K562 (cell line): ENCODE measurements around the gene ROR2. TPM values are rescaled to one million over a fixed set of nuclear protein-coding genes. Genes with fewer than 3 reads are reported as not detected.

Source experiments
- ATAC-seq: fragments of 200-7000 bp; cut with Tn5 transposase; 3 replicates; pipeline ENCODE4 v1.9.1; 2020; ENCODE audit warnings: moderate library complexity
- BruUV-seq: library from RNA; stranded (reverse); fragments of 400-500 nt; replicated peaks from 2 replicates; lab custom pipeline; 2021; lab: Mats Ljungman, UMichigan
- CTCF ChIA-PET: fragments of 300-600 bp; formaldehyde crosslinking; extraction: SDS; loops from one replicate; lab custom pipeline; 2021; ENCODE audit warnings: low intra/inter-chr PET ratio; lab: Yijun Ruan, JAX
- POLR2A ChIA-PET: fragments of 300-600, 350-650 bp; sonication (Branson Sonifier 250); formaldehyde crosslinking; extraction: SDS; loops from one replicate; lab custom pipeline; 2021; ENCODE audit warnings: antibody characterized with exemption, inconsistent platforms; lab: Yijun Ruan, JAX
- DNase-seq, 4 experiments: peaks; one replicate each; pipeline versions ENCODE4 v3.0.0 to v3.0.0-alpha.2; 2011 to 2018; ENCODE audit warnings: low spot score in 3 of 4, mixed read lengths in 3 of 4; ENCODE audit errors: extremely low read depth in 1 of 4
- FAIRE-seq: peaks from 2 replicates; lab custom pipeline; 2011; peaks lifted over from hg19 to GRCh38; lab: Jason Lieb, UNC
- H2AFZ ChIP-seq: 2 replicates; pipeline ENCODE4 v1.6.0; 2011; ENCODE audit warnings: low read depth, low read length, control low read depth, inconsistent platforms
- H3K27ac ChIP-seq: fragments of 200-600 bp; 3 replicates; pipeline ENCODE4 v1.8.0; 2011; ENCODE audit warnings: low read depth, mild to moderate bottlenecking, control low read depth, inconsistent platforms, low read length, moderate library complexity, mixed read lengths; ENCODE audit errors: extremely low read depth
- H3K27me3 ChIP-seq, 2 experiments: fragments of 300-600 bp in 1 of 2; 2 replicates in 1 of 2; 3 replicates in 1 of 2; pipeline versions ENCODE4 v1.6.0 to v1.8.0; 2011; ENCODE audit warnings: inconsistent platforms in 2 of 2, low read length in 2 of 2, mild to moderate bottlenecking in 1 of 2, mixed read lengths in 1 of 2, moderate library complexity in 1 of 2; ENCODE audit not compliant: control insufficient read depth in 2 of 2, insufficient read depth in 2 of 2
- H3K36me3 ChIP-seq: fragments of 300-600 bp; 3 replicates; pipeline ENCODE4 v1.8.0; 2011; ENCODE audit warnings: mild to moderate bottlenecking, low read length, inconsistent platforms; ENCODE audit not compliant: control insufficient read depth, insufficient read depth
- H3K4me1 ChIP-seq, 2 experiments: fragments of 200-600 bp in 1 of 2; replicated peaks in 1 of 2; 2 replicates in 1 of 2; 3 replicates in 1 of 2; pipeline versions ENCODE4 v1.5.1 to v1.8.0; 2011; ENCODE audit warnings: inconsistent platforms in 2 of 2, low read length in 2 of 2, mild to moderate bottlenecking in 1 of 2, mixed read lengths in 1 of 2, moderate library complexity in 1 of 2; ENCODE audit not compliant: control insufficient read depth in 2 of 2, insufficient read depth in 2 of 2
- H3K4me2 ChIP-seq: 2 replicates; pipeline ENCODE4 v1.6.1; 2011; ENCODE audit warnings: low read length, control low read depth, inconsistent platforms, mixed read lengths; ENCODE audit not compliant: insufficient read depth
- H3K4me3 ChIP-seq: fragments of 200-600 bp; sonication (generic), shearing (Covaris generic); 2 replicates; pipeline ENCODE4 v1.5.1; 2016; ENCODE audit warnings: control low read depth, inconsistent platforms
- H3K79me2 ChIP-seq: fragments of 200-600 bp; 3 replicates; pipeline ENCODE4 v1.8.0; 2011; ENCODE audit warnings: low read length, inconsistent platforms; ENCODE audit not compliant: control insufficient read depth, insufficient read depth
- H3K9ac ChIP-seq, 2 experiments: 2 replicates each; pipeline versions ENCODE4 v1.6.0 to v1.6.1; 2011; ENCODE audit warnings: low read depth in 2 of 2, low read length in 2 of 2, control low read depth in 1 of 2, inconsistent platforms in 1 of 2, mild to moderate bottlenecking in 1 of 2, mixed read lengths in 1 of 2; ENCODE audit not compliant: insufficient read depth in 1 of 2
- H3K9me1 ChIP-seq: one replicate; pipeline ENCODE4 v1.6.0; 2011; ENCODE audit warnings: inconsistent platforms, mild to moderate bottlenecking, low read length, moderate library complexity; ENCODE audit not compliant: control insufficient read depth, insufficient read depth
- H3K9me3 ChIP-seq: replicated peaks from 2 replicates; pipeline ENCODE4 v1.5.1; 2011; ENCODE audit warnings: low read depth, low read length, inconsistent platforms; ENCODE audit not compliant: control insufficient read depth, insufficient read depth
- H4K20me1 ChIP-seq: replicated peaks from 2 replicates; pipeline ENCODE4 v1.6.1; 2011; ENCODE audit warnings: low read length, inconsistent platforms, mixed read lengths; ENCODE audit not compliant: control insufficient read depth, insufficient read depth
- CCNT2 ChIP-seq: IDR thresholded peaks from 2 replicates; pipeline ENCODE4 v1.6.1; 2011; ENCODE audit warnings: borderline replicate concordance, low read depth, mild to moderate bottlenecking, moderate library complexity, mixed read lengths, low read length; ENCODE audit not compliant: insufficient read length; ENCODE audit errors: extremely low read depth
- HNRNPK ChIP-seq: fragments of 200-400 bp; formaldehyde crosslinking; IDR thresholded peaks from one replicate; pipeline ENCODE4 v1.6.1; 2018; ENCODE audit warnings: mild to moderate bottlenecking, low read depth, low read length; ENCODE audit not compliant: poor library complexity, severe bottlenecking
- RAD21 ChIP-seq, 2 experiments: fragments of 250-450 bp in 1 of 2; fragments of 450-650 bp in 1 of 2; sonication (Bioruptor Pico) in 1 of 2; formaldehyde crosslinking in 1 of 2; IDR thresholded peaks in 1 of 2; conservative IDR thresholded peaks in 1 of 2; 2 replicates each; pipeline versions ENCODE4 v1.4.0 to v1.8.0; 2020 to 2022; ENCODE audit warnings: mild to moderate bottlenecking in 2 of 2, moderate library complexity in 1 of 2
- RB1 ChIP-seq: fragments of 450-650 bp; IDR thresholded peaks from 2 replicates; pipeline ENCODE4 v1.6.1; 2017; ENCODE audit warnings: low read depth, mild to moderate bottlenecking
- STAG1 ChIP-seq: sonication (generic); formaldehyde crosslinking; IDR thresholded peaks from 2 replicates; pipeline ENCODE4 v1.5.0; 2020; ENCODE audit warnings: missing genetic modification reagents, borderline replicate concordance
- TCF7L2 ChIP-seq: fragments of 150-350 bp; IDR thresholded peaks from 2 replicates; pipeline ENCODE4 v1.6.1; 2016; ENCODE audit warnings: low read depth, mild to moderate bottlenecking, low read length, moderate library complexity
- ZNF174 ChIP-seq: fragments of 250-450 bp; sonication (Bioruptor Pico); IDR thresholded peaks from 2 replicates; pipeline ENCODE4 v1.4.0; 2020; ENCODE audit warnings: mild to moderate bottlenecking
- ZNF57 ChIP-seq: fragments of 450-650 bp; formaldehyde crosslinking; IDR thresholded peaks from 2 replicates; pipeline ENCODE4 v1.4.0; 2020; ENCODE audit warnings: mild to moderate bottlenecking, moderate library complexity
- ZNF586 ChIP-seq: fragments of 450-650 bp; formaldehyde crosslinking; conservative IDR thresholded peaks from 2 replicates; pipeline ENCODE4 v1.4.0; 2020; ENCODE audit warnings: mild to moderate bottlenecking, moderate library complexity
- WGBS: fragments of 100-300 bp; shearing (Covaris generic); methylation state at CpG from one replicate; pipeline ENCODE4 v1.1.6; 2016; ENCODE audit warnings: low coverage, mixed read lengths; ENCODE audit not compliant: insufficient coverage; ENCODE audit errors: missing lambda C conversion rate; 5-methylcytosine and 5-hydroxymethylcytosine counted together
- in situ Hi-C: fragments of 300-500 bp; cut with MboI; formaldehyde crosslinking; loops from 4 replicates; pipeline ENCODE4 v1.15.0; 2018; ENCODE audit warnings: inconsistent platforms, mixed read lengths
- intact Hi-C: fragments of 100-400 bp; cut with micrococcal nuclease; formaldehyde crosslinking; loops from 2 replicates; pipeline ENCODE4 v1.14.2; 2022
- polyA plus RNA-seq, 8 experiments: library from polyadenylated mRNA; depleted of rRNA in 4 of 8; stranded (reverse) in 5 of 8; unstranded in 3 of 8; fragments of >200 nt; fragmentation: Nextera tagmentation in 2 of 8; fragmentation: Illumina TruSeq in 1 of 8; extraction: Ambion mirVana in 2 of 8; extraction: Trizol in 1 of 8; gene quantifications; 2 replicates each; pipeline versions ENCODE4 v1.2.1 to v1.2.3, GENCODE V29; 2011 to 2014; ENCODE audit warnings: inconsistent platforms in 1 of 8, missing spikeins in 1 of 8
- total RNA-seq, 7 experiments: library from RNA; depleted of rRNA in 6 of 7; stranded (reverse); fragments of >200 nt in 6 of 7; fragmentation: Illumina TruSeq in 2 of 7; extraction: Trizol in 2 of 7; gene quantifications; 2 replicates each; pipeline versions ENCODE4 v1.2.1 to v1.2.3, GENCODE V29; 2011 to 2021; ENCODE audit warnings: low replicate concordance in 1 of 7
- TF ChIP-seq, protein P1 (sequence below): fragments of 250-450 bp; sonication (Bioruptor Pico); IDR thresholded peaks from 2 replicates; pipeline ENCODE4 v1.5.0; 2021; ENCODE audit warnings: mild to moderate bottlenecking, borderline replicate concordance
- TF ChIP-seq, protein P2 (sequence below): IDR thresholded peaks from 2 replicates; pipeline ENCODE4 v1.6.1; 2012; ENCODE audit warnings: low read depth, low read length, improper control_type of control experiment, borderline replicate concordance
- TF ChIP-seq, protein P3 (sequence below): fragments of 250-450 bp; sonication (Bioruptor Pico); IDR thresholded peaks from 2 replicates; pipeline ENCODE4 v1.4.0; 2020; ENCODE audit warnings: mild to moderate bottlenecking, moderate library complexity

The ROR2 gene
- total and polyA plus RNA-seq, 9 of the 15 experiments (the other 6 are each of a cell fraction or from before 2014, with no cell fraction given), result 5.6 to 33.8 (median 15.3) TPM

DNA sequence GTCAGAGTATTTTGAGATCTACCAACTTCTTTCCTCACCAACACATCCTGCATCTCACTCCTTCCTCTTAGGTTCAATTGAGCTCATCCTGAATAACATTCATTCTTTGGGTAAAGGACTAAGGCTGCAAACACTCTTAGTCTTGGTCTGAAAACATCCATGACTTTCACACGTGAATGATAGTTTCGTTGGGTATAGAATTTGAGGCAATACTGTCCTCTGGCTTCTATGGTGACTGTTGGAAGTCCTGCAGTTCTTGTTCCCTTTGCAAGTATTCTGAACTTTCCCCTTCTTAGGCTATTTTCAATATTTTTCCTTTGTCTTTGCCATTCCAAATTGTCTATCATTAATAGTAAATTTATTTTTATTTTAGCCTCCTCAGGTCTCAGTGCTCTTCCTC, 185.4 kb downstream of the ROR2 start (continued):
- TF ChIP-seq HNRNPK, result no peak
- no peak for TF ChIP-seq CCNT2
- no peak for TF ChIP-seq STAG1 (CRISPR knock-in tag)
- TF ChIP-seq, protein P1, sequence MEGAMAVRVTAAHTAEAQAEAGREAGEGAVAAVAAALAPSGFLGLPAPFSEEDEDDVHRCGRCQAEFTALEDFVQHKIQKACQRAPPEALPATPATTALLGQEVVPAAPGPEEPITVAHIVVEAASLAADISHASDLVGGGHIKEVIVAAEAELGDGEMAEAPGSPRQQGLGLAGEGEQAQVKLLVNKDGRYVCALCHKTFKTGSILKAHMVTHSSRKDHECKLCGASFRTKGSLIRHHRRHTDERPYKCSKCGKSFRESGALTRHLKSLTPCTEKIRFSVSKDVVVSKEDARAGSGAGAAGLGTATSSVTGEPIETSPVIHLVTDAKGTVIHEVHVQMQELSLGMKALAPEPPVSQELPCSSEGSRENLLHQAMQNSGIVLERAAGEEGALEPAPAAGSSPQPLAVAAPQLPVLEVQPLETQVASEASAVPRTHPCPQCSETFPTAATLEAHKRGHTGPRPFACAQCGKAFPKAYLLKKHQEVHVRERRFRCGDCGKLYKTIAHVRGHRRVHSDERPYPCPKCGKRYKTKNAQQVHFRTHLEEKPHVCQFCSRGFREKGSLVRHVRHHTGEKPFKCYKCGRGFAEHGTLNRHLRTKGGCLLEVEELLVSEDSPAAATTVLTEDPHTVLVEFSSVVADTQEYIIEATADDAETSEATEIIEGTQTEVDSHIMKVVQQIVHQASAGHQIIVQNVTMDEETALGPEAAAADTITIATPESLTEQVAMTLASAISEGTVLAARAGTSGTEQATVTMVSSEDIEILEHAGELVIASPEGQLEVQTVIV (CRISPR knock-in tag), result no peak
- TF ChIP-seq, all 486 proteins: peak for 2

DNA sequence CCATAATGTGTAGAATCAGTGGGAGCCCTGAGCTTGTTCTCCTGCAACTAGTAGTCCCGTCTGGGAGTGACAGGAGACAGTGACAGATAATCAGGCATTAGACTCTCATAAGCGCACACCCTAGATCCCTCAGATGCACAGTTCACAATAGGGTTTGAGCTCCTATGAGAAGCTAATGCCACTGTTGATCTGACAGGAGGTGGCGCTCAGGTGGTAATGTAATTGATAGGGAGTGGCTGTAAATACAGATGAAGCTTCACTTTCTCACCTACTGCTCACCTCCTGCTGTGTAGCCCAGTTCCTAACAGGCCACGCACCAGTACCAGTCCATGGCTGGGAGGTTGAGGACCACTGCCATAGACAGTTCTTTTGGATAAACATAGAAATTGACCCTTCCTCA, 188.7 kb downstream of the ROR2 start:
- intact Hi-C loops, result no loop called here

More for the DNA sequence above, 188.7 kb downstream of the ROR2 start:
- Histone ChIP-seq H3K27ac (no peak overlapping the region), H3K79me2 (peaks cover 6% of the 10 kb centered on the region; the same call in 2 of the 3 replicates), H2AFZ (no peak overlapping the region), H3K9ac (no peak overlapping the region), H3K4me2 (no peak overlapping the region), H3K36me3 (peaks cover 15% of the 10 kb centered on the region; the same call in 2 of the 3 replicates), H3K9me1 (no peaks in the 10 kb centered on the region), H3K4me1 (peaks cover 3 to 4% of the 10 kb centered on the region in 2 experiments; a peak in 4 of 5 replicates)
- POLR2A ChIA-PET, result no interaction called here
- CTCF ChIA-PET, result no interaction called here
- in situ Hi-C loops, result loop anchor here (10.0 kb wide), 1 partner anchor 193 kb away; the partner anchor contains the start of gene ROR2
- TF ChIP-seq, protein P2, sequence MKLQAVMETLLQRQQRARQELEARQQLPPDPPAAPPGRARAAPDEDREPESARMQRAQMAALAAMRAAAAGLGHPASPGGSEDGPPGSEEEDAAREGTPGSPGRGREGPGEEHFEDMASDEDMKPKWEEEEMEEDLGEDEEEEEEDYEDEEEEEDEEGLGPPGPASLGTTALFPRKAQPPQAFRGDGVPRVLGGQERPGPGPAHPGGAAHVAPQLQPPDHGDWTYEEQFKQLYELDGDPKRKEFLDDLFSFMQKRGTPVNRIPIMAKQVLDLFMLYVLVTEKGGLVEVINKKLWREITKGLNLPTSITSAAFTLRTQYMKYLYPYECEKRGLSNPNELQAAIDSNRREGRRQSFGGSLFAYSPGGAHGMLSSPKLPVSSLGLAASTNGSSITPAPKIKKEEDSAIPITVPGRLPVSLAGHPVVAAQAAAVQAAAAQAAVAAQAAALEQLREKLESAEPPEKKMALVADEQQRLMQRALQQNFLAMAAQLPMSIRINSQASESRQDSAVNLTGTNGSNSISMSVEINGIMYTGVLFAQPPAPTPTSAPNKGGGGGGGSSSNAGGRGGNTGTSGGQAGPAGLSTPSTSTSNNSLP, result no peak
- TF ChIP-seq ZNF57, result no peak
- TF ChIP-seq, protein P3, sequence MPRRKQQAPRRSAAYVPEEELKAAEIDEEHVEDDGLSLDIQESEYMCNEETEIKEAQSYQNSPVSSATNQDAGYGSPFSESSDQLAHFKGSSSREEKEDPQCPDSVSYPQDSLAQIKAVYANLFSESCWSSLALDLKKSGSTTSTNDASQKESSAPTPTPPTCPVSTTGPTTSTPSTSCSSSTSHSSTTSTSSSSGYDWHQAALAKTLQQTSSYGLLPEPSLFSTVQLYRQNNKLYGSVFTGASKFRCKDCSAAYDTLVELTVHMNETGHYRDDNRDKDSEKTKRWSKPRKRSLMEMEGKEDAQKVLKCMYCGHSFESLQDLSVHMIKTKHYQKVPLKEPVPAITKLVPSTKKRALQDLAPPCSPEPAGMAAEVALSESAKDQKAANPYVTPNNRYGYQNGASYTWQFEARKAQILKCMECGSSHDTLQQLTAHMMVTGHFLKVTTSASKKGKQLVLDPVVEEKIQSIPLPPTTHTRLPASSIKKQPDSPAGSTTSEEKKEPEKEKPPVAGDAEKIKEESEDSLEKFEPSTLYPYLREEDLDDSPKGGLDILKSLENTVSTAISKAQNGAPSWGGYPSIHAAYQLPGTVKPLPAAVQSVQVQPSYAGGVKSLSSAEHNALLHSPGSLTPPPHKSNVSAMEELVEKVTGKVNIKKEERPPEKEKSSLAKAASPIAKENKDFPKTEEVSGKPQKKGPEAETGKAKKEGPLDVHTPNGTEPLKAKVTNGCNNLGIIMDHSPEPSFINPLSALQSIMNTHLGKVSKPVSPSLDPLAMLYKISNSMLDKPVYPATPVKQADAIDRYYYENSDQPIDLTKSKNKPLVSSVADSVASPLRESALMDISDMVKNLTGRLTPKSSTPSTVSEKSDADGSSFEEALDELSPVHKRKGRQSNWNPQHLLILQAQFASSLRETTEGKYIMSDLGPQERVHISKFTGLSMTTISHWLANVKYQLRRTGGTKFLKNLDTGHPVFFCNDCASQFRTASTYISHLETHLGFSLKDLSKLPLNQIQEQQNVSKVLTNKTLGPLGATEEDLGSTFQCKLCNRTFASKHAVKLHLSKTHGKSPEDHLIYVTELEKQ, result no peak
- no peak for TF ChIP-seq ZNF174 (CRISPR knock-in tag)
- no peak for TF ChIP-seq RB1
- 0 out of 4 replicates have a peak, but pooled peaks of 1 of the 2 experiments have one; percentile 14 for TF ChIP-seq RAD21 (CRISPR knock-in tag; conservative IDR thresholded peaks at IDR 0.05 in 1 of 2, IDR thresholded peaks at IDR 0.05 in 1 of 2)
- TF ChIP-seq ZNF586 (CRISPR knock-in tag), result no peak
- TF ChIP-seq TCF7L2, result no peak
- TF ChIP-seq, all 486 proteins: peak for 1
- DNase-seq, result no peak
- 88% methylated on average over 4 of the region's 4 CpGs for WGBS
- 0 out of 2 replicates have a peak, but pooled peaks cover 4% of the 10 kb centered on the region for H4K20me1 ChIP-seq
- ATAC-seq, result no peak
- H3K9me3 ChIP-seq, result no peaks in the 10 kb centered on the region; the same call in 1 of the 2 replicates
- no peak for FAIRE-seq
- no TSS peak for BruUV-seq
- H3K4me3 ChIP-seq, result no peak overlapping the region
- no peaks in the 10 kb centered on the region for H3K27me3 ChIP-seq
